HG03159 (cell line): Measurements from ENCODE around the gene DUSP8.

Source experiments
- ATAC-seq: cut with Tn5 transposase; IDR thresholded peaks from one replicate; pipeline ENCODE4 v1.9.1; 2021; ENCODE audit warnings: mild to moderate bottlenecking, moderate library complexity; ENCODE audit not compliant: unreplicated experiment

The DUSP8 gene

GRCh38 chr11:1567052-1567720 lies 4.9 kb downstream of the DUSP8 start:
- ATAC-seq = no peak

GRCh38 chr11:1566381-1567051 lies 5.6 kb downstream of the DUSP8 start:
- ATAC-seq = no peak

- ATAC-seq = no peak
Measured at GRCh38 chr11:1565904-1566247, 6.2 kb downstream of the DUSP8 start.

GRCh38 chr11:1565173-1565903 lies 6.7 kb downstream of the DUSP8 start:
- no peak for ATAC-seq

- no peak for ATAC-seq
Measured at GRCh38 chr11:1564535-1565172, 7.4 kb downstream of the DUSP8 start.

- ATAC-seq = no peak
Measured at GRCh38 chr11:1563697-1564534, 8.2 kb downstream of the DUSP8 start.

DNA sequence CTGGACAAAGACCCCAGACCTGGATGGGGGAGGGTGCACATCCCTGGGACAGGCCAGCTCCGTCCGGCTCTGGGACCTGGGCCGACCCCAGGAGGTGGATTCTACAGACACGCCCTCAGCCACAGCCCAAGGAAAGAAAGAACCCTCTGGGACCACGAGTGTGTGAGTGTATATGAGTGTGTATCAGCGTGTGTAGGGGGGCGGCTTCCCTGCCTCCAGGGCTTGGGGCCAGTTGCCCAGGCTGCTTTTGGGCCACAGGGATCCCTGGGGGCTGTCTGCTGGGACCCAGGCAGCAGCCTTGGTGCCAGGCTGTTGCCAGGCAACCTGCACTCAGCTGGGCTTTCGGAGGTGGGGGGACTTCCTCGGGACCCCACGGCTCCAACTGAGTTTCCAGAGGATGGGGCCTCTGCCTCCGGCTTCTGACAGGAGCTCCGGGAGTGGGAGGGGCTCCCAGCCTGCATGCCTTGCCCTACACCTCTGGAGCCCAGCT lies 8.9 kb downstream of the DUSP8 start:
- no peak for ATAC-seq

DNA sequence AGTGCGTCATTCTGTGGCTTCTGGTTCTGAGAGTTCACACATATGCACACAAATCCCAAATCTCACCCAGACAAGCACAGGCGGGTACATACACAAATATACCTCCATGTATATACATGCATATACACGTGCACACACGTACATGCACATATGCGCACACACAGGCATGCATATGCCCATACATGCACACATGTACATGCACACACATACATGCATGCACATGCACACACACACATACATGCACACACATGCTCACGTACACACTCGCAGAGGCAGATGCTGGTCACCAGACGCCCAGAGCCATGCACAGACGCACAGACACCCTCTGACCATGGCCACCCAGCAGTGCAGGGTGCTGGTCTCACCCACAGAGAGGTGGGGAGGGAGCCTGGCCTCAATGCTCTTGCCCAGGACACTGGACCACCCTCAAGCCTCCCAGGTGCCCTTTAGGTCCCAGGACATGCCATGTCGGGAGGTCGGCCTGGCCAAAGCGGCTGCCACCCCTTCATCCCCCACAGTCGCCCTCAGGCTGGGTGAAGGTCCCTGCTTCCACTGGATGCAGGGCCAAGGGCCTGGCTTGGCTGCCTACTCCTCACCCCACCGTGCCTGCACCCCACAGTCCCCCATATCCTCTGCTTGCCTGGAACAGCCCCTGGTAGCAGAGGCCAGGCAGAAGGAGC lies 9.5 kb downstream of the DUSP8 start:
- no peak for ATAC-seq

DNA sequence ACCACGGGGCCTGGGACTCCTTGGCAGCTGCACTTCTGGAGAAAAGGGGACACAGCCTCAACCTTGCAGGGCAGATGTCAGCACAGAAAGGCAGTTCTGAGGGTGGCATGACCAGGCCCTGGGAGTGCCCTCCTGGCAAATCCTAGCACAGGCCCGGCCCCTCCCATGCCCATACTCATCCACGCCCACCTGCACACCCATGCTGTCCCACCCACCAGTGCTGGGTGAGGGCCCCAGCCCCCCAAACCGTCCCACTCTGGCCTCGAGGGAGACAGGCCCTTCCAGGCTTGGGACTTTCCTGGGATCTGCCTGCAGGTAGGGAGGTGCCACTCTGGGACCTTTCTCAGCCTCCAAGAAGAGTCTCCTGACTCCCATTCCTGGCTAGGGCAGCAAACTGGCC lies 10.1 kb downstream of the DUSP8 start:
- no peak for ATAC-seq

DNA sequence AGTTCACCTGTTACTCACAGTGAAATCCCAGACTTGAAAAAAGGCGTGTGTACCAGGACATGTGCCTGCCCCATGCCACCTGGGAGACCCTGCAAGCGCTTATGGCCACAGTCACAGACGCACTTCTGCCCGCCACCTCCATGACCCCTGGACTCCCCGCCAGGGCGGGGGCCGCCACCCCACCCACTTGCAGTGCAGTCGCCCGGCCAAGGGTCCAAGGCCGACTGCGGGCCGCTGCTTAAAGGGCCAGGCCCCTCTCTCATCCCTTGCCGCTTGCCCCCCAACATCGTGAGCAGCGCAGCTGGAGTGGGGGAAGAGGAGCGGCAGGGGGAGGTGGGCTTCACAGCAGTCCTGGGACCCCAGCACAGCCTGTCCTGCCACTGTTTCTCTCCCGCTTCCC lies 10.8 kb downstream of the DUSP8 start:
- ATAC-seq = no peak

DNA sequence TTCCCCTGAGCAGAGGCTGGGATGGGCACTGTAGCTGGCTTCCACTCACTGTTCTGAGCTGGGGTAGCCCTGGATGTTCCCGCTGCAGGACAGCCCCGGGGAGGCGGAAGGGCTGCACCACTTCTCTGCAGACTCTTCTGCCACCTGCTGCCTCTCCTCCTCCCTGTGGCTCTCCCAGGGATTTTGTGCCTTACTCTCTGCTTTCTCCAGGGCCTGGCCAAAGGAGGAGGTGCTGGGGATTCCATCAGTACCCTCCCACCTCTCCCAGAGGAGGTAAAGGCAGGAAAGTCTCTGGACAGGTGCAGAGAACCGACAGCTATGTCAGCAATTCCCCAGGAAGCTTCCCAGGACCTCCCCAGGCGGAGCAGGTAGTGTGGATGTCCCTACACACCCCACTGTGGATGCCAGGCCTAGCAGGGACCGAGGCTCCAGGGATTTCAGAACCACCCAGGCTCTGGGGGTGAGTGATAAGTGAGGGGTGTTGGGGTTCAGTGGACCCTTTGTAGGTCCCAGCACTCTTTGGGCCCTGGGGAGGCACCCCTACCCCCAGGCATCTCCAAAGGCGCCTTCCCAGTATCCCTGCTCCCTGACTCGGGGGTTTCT lies 11.3 kb downstream of the DUSP8 start:
- no peak for ATAC-seq

- ATAC-seq = no peak
Measured at GRCh38 chr11:1560002-1560648, 11.9 kb downstream of the DUSP8 start.

GRCh38 chr11:1559111-1559951 lies 12.7 kb downstream of the DUSP8 start:
- ATAC-seq = no peak

DNA sequence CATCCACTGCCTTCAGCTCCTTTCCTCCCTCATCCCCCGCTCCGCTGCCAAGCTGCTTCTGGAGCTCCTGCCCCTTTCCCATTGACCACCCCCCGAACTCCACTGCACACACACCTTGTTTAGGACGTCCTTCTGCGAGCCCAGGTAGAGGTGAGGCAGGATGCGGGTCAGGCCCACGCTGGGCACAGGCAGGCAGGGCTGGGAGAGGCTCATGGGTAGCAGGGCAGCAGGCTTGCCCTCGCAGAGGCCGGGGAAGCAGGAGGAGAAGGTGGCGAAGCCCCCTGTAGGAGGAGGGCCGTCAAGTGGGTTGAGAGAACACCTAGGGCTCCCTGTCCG lies 13.3 kb downstream of the DUSP8 start:
- ATAC-seq = no peak

GRCh38 chr11:1557904-1558774 lies 13.9 kb downstream of the DUSP8 start:
- no peak for ATAC-seq

- ATAC-seq = no peak
Measured at GRCh38 chr11:1557051-1557884, 14.8 kb downstream of the DUSP8 start.
